Mucosa of stomach (tissue), 1 donor: ENCODE results near the gene REEP5.

ENCODE experiments used
- H3K27me3 ChIP-seq: one replicate; pipeline ENCODE4 v1.7.0; 2013; ENCODE audit warnings: mild to moderate bottlenecking, low read length; ENCODE audit not compliant: control insufficient read depth, insufficient read depth
- H3K36me3 ChIP-seq: one replicate; pipeline ENCODE4 v1.7.0; 2013; ENCODE audit warnings: low read length; ENCODE audit not compliant: control insufficient read depth, insufficient read depth
- H3K4me1 ChIP-seq: one replicate; pipeline ENCODE4 v1.7.0; 2013; ENCODE audit warnings: mild to moderate bottlenecking, low read length; ENCODE audit not compliant: control insufficient read depth, insufficient read depth
- H3K4me3 ChIP-seq: one replicate; pipeline ENCODE4 v1.7.0; 2013; ENCODE audit warnings: low read length
- H3K9ac ChIP-seq: one replicate; pipeline ENCODE4 v1.7.0; 2013; ENCODE audit warnings: mild to moderate bottlenecking, low read length, moderate library complexity
- H3K9me3 ChIP-seq: one replicate; pipeline ENCODE4 v1.7.0; 2013; ENCODE audit warnings: mild to moderate bottlenecking, low read length, moderate library complexity; ENCODE audit not compliant: control insufficient read depth
- donor health status: Pancreatic carcinoma.

REEP5 gene

DNA sequence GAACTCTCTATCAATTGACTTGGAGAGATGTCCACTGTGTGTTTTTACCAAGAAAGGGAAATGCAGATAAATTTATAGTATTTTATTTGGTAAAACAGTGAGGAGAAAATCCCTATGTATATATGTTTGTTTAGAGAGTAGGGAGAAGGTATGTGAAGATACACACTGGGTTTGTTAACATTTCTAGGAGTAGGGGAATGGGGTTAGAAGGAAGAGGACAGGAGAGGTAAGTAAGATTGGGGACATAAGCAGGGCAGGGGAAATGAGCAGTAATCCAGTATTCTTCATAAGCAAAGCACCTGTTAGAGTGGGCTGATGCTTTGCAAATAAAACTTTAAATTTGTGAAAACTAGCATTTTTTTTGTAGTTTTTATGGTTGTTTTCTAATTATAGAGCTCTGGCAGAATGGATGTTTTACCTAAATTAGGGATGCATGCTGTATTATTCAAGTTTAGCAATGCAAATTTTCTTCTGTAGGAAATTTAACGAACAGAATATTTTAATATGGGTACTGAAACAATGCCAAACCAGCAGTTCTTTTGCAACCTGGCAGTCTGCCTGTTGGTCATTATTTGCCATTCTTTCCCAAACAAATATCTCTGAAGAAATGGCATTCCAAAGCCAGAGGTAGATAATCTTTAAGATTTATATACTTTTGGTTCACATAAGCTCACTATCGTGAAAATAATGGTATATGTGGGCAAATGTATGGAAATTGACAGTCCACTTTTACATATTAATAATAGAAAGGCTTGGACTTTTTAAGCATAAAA is 35.2 kb upstream of the REEP5 start:
- no peak overlapping the region for H3K9ac ChIP-seq
- no peaks in the 10 kb centered on the region for H3K27me3 ChIP-seq
- no peak overlapping the region for H3K4me3 ChIP-seq
- H3K4me1 ChIP-seq = peaks cover 23% of the 10 kb centered on the region
- H3K36me3 ChIP-seq = no peaks in the 10 kb centered on the region
- no peaks in the 10 kb centered on the region for H3K9me3 ChIP-seq

DNA sequence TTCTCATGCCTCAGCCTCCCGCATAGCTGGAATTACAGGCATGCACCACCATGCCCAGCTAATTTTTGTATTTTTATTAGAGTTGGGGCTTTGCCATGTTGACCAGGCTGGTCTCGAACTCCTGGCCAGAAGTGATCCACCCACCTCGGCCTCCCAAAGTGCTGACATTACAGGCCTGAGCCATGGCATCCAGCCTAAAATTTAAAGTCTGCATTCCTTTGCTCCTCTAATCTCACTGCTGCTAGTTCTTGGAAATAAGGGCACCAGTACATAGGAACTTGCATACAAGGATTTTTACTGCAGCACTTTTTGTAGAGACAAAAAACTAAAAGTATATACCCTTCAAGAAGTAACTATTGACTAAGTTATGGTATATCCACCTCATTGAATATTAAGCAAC is 34.6 kb upstream of the REEP5 start:
- Histone ChIP-seq H3K4me3 (no peak overlapping the region), H3K4me1 (peaks cover 23% of the 10 kb centered on the region), H3K9ac (no peak overlapping the region), H3K9me3 (no peaks in the 10 kb centered on the region), H3K27me3 (no peaks in the 10 kb centered on the region), H3K36me3 (no peaks in the 10 kb centered on the region)

- no peak overlapping the region for H3K9ac ChIP-seq
- H3K9me3 ChIP-seq = no peaks in the 10 kb centered on the region
- no peaks in the 10 kb centered on the region for H3K4me1 ChIP-seq
- H3K4me3 ChIP-seq = no peak overlapping the region
- no peaks in the 10 kb centered on the region for H3K36me3 ChIP-seq
- no peaks in the 10 kb centered on the region for H3K27me3 ChIP-seq
Measured at GRCh38 chr5:112951124-112951702, 29.2 kb upstream of the REEP5 start.

DNA sequence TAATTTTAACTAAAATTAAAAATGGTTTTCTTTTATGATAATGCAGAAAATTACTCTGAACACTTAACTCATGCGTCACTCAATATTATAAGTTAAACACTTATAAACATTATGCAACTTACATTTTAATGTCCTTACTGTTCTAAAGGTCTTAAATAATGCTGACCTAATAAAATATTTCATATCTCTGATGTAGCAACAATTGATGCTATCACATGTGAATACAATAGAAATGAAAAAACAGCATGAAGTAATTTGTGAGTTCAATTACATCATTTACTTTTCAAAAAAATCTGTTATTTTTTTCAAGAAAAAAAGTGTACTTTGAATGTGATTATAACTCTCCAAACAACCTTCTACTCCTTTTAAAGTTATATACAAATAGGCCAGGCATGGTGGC is 26.4 kb upstream of the REEP5 start:
- no peaks in the 10 kb centered on the region for H3K36me3 ChIP-seq
- no peaks in the 10 kb centered on the region for H3K4me1 ChIP-seq
- no peak overlapping the region for H3K9ac ChIP-seq
- no peak overlapping the region for H3K4me3 ChIP-seq
- no peaks in the 10 kb centered on the region for H3K9me3 ChIP-seq
- H3K27me3 ChIP-seq = no peaks in the 10 kb centered on the region

DNA sequence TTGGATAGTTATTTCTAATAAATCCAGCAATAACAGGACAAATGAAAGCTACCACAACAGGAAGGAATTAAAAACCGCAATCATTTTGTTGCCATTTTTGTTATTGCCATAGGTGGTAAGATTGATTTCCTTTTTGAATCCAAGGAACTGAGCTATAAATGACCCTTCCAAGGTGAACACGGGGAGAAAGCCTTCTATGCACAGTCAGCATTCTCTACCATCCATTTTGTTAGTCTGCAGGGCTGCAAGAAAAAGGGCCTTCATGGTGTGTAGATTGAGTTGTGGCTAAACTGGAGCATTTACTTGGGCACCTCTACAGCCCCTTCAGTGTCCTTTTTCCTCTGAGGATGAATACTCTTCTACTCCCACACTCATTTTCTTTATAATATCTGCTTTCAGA is 18.6 kb upstream of the REEP5 start:
- Histone ChIP-seq H3K9me3 (no peaks in the 10 kb centered on the region), H3K4me3 (no peak overlapping the region), H3K4me1 (no peaks in the 10 kb centered on the region), H3K9ac (no peak overlapping the region), H3K27me3 (no peaks in the 10 kb centered on the region), H3K36me3 (no peaks in the 10 kb centered on the region)

DNA sequence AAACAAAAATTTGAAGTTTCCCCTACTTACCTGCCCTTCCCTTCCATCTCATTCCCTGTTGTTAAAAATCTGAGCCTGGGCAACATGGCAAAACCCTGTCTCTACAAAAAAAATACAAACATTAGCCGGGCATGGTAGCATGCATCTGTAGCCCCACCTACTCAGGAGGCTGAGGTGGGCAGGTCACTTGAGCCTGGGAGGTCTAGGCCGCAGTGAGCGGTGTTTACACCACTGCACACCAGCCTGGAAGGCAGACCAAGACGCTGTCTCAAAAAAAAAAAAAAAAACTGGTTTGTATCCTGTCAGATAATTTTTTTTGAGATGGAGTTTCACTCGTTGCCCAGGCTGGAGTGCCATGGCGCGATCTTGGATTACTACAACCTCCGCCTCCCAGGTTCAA is 16.3 kb upstream of the REEP5 start:
- H3K27me3 ChIP-seq = no peaks in the 10 kb centered on the region
- H3K9me3 ChIP-seq = no peaks in the 10 kb centered on the region
- H3K9ac ChIP-seq = no peak overlapping the region
- H3K36me3 ChIP-seq = no peaks in the 10 kb centered on the region
- no peaks in the 10 kb centered on the region for H3K4me1 ChIP-seq
- no peak overlapping the region for H3K4me3 ChIP-seq

GRCh38 chr5:112935675-112936074 is 13.6 kb upstream of the REEP5 start:
- no peaks in the 10 kb centered on the region for H3K4me1 ChIP-seq
- no peak overlapping the region for H3K4me3 ChIP-seq
- no peaks in the 10 kb centered on the region for H3K9me3 ChIP-seq
- no peak overlapping the region for H3K9ac ChIP-seq
- no peaks in the 10 kb centered on the region for H3K36me3 ChIP-seq
- peaks cover 3% of the 10 kb centered on the region for H3K27me3 ChIP-seq

DNA sequence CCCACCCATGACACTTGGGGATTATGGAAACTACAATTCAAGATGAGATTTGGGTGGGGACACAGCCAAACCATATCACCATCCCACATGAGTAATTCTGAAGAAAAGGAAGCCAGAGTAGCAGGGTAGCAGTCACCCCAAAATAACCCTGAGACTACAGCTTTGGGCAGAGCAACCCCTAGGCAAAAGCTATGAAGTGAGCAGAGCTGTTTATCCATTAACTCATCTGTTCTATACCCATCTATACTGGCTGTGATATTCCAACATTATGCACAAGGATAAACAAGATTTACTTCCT is 12.3 kb upstream of the REEP5 start:
- H3K4me1 ChIP-seq = no peaks in the 10 kb centered on the region
- no peaks in the 10 kb centered on the region for H3K36me3 ChIP-seq
- no peak overlapping the region for H3K4me3 ChIP-seq
- H3K27me3 ChIP-seq = peaks cover 3% of the 10 kb centered on the region
- H3K9ac ChIP-seq = no peak overlapping the region
- no peaks in the 10 kb centered on the region for H3K9me3 ChIP-seq

DNA sequence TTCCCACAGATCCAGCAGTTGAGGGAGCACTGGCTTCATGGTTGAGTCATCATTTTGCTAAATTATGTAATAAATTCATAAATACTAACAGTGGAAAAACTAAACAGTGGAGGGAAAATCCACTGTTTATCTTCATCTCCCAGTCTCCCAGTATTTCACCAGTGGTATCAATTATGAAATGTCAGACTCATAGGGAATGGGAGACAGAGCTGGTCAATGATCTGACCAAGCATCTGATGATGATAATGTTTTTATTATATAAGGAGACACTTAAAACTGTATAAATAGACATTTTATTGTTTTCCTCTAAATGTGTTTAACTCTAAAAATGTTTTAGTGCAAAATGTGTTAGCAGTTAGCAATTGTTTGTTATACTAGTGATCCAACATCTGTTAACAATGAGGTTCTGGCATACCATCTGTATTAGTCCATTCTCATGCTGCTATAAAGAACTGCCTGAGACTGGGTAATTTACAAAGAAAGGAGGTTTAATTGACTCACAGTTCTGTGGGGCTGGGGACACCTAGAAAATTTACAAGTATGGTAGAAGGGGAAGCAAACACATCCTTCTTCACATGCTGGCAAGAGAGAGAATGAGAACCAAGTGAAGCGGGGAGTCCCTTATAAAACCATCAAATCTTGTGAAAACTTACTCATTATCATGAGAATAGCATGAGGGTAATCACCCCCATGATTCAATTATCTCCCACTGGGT is 11.8 kb upstream of the REEP5 start:
- no peak overlapping the region for H3K4me3 ChIP-seq
- no peaks in the 10 kb centered on the region for H3K4me1 ChIP-seq
- H3K36me3 ChIP-seq = no peaks in the 10 kb centered on the region
- H3K27me3 ChIP-seq = peaks cover 3% of the 10 kb centered on the region
- H3K9ac ChIP-seq = no peak overlapping the region
- H3K9me3 ChIP-seq = no peaks in the 10 kb centered on the region

GRCh38 chr5:112933105-112933504 is 11.1 kb upstream of the REEP5 start:
- Histone ChIP-seq H3K9me3 (no peaks in the 10 kb centered on the region), H3K36me3 (no peaks in the 10 kb centered on the region), H3K9ac (no peak overlapping the region), H3K4me1 (no peaks in the 10 kb centered on the region), H3K4me3 (no peak overlapping the region), H3K27me3 (peaks cover 3% of the 10 kb centered on the region)

DNA sequence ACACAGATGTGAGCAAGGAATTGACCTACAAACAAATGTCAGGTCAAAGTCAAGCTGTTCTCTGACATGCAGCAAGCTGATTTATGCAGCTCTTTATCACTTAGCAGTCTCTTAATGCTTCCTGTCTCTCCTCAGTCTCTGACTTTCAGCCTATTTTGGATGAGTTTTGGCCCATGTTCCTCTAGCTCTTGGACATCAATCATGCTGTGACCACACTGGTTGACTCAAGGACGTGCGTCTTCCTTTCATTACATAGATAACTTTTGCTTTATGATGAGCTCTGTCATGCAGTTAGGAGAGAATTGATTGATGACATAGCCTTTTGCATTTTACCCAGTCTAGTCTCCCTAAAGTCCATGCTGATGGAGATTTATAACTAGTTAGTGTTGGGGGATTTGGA is 9.4 kb upstream of the REEP5 start:
- Histone ChIP-seq H3K27me3 (peaks cover 3% of the 10 kb centered on the region), H3K4me3 (no peak overlapping the region), H3K4me1 (no peaks in the 10 kb centered on the region), H3K9me3 (no peaks in the 10 kb centered on the region), H3K36me3 (no peaks in the 10 kb centered on the region), H3K9ac (no peak overlapping the region)

DNA sequence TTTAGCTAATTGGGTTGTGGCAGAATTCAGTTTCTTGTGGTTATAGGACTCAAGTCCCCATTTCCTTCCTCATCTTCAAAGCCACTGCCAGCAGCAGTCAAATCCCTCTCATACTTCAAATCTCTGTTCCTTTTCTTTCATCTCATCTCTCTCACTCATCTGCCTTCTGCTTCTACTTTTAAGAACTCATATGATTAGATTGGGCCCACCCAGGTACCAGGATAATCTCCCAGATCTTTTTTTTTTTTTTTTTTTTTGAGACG is 8.0 kb upstream of the REEP5 start:
- H3K9ac ChIP-seq = no peak overlapping the region

More for the DNA sequence above, 8.0 kb upstream of the REEP5 start:
- no peak overlapping the region for H3K4me3 ChIP-seq
- H3K9me3 ChIP-seq = no peaks in the 10 kb centered on the region
- no peaks in the 10 kb centered on the region for H3K36me3 ChIP-seq
- peaks cover 3% of the 10 kb centered on the region for H3K27me3 ChIP-seq
- H3K4me1 ChIP-seq = no peaks in the 10 kb centered on the region
